ENCODE data around the gene TIGD7. TPM values are rescaled to one million over a fixed set of nuclear protein-coding genes. Genes with fewer than 3 reads are reported as not detected.

The TIGD7 gene
- total RNA-seq, 1 donor from 2014 or later: 8.2 TPM

GRCh38 chr16:3252967-3253366 is 52.3 kb downstream of the TIGD7 start:
- DNase-seq (ENCODE audit: extremely low spot score, unreplicated experiment): no peak
- Mint-ChIP-seq H3K4me3 (ENCODE audit: unreplicated experiment) (no peak overlapping the region), H3K36me3 (ENCODE audit: unreplicated experiment) (no peaks in the 10 kb centered on the region), H3K4me1 (ENCODE audit: unreplicated experiment) (no peaks in the 10 kb centered on the region), H3K27ac (ENCODE audit: unreplicated experiment) (no peak overlapping the region), H3K27me3 (ENCODE audit: unreplicated experiment) (peaks cover 2% of the 10 kb centered on the region), H3K9me3 (ENCODE audit: unreplicated experiment) (no peaks in the 10 kb centered on the region)
- TF ChIP-seq CTCF (IDR thresholded peaks at IDR 0.05): no peak

- Mint-ChIP-seq H3K4me1 (ENCODE audit: unreplicated experiment) (no peaks in the 10 kb centered on the region), H3K9me3 (ENCODE audit: unreplicated experiment) (no peaks in the 10 kb centered on the region), H3K27me3 (ENCODE audit: unreplicated experiment) (peaks cover 10% of the 10 kb centered on the region), H3K27ac (ENCODE audit: unreplicated experiment) (no peak overlapping the region), H3K4me3 (ENCODE audit: unreplicated experiment) (no peak overlapping the region), H3K36me3 (ENCODE audit: unreplicated experiment) (no peaks in the 10 kb centered on the region)
- no peak for TF ChIP-seq CTCF (IDR thresholded peaks at IDR 0.05)
- no peak for DNase-seq (ENCODE audit: extremely low spot score, unreplicated experiment)
These were observed 55.8 kb downstream of the TIGD7 start for GRCh38 chr16:3249451-3249850.

- TF ChIP-seq CTCF (IDR thresholded peaks at IDR 0.05): no peak
- Mint-ChIP-seq H3K36me3 (ENCODE audit: unreplicated experiment) (no peaks in the 10 kb centered on the region), H3K4me3 (ENCODE audit: unreplicated experiment) (no peak overlapping the region), H3K4me1 (ENCODE audit: unreplicated experiment) (no peaks in the 10 kb centered on the region), H3K9me3 (ENCODE audit: unreplicated experiment) (no peaks in the 10 kb centered on the region), H3K27me3 (ENCODE audit: unreplicated experiment) (peaks cover 12% of the 10 kb centered on the region), H3K27ac (ENCODE audit: unreplicated experiment) (no peak overlapping the region)
- no peak for DNase-seq (ENCODE audit: extremely low spot score, unreplicated experiment)
These were observed 56.2 kb downstream of the TIGD7 start for GRCh38 chr16:3249020-3249419.

Other genes with a start within 250 kb of the TIGD7 start
- 8.8 and 13.2 TPM in 2 replicates for gene IL32, start 239.8 kb downstream of the TIGD7 start, total RNA-seq
- not detected in 2 replicates for gene ZSCAN10, start 206.1 kb downstream of the TIGD7 start, total RNA-seq
- 14.8 and 15.9 TPM in 2 replicates for gene ZNF205, start 192.8 kb downstream of the TIGD7 start, total RNA-seq
- gene ZNF213, start 170.4 kb downstream of the TIGD7 start, total RNA-seq: 13.4 and 14.3 TPM in 2 replicates
- gene OR1F1, start 117.2 kb downstream of the TIGD7 start, total RNA-seq: not detected in 2 replicates
- gene ZNF200, start 70.3 kb downstream of the TIGD7 start, total RNA-seq: 9.0 and 9.1 TPM in 2 replicates
- not detected in 2 replicates for gene MEFV, start 48.8 kb downstream of the TIGD7 start, total RNA-seq
- gene ZNF263, start 21.9 kb downstream of the TIGD7 start, total RNA-seq: 30.4 and 33.2 TPM in 2 replicates
- 24.2 and 26.2 TPM in 2 replicates for gene ZNF75A, start 67 bp upstream of the TIGD7 start, total RNA-seq
- not detected in 2 replicates for gene OR2C1, start 50.5 kb upstream of the TIGD7 start, total RNA-seq
- 14.3 and 14.5 TPM in 2 replicates for gene ZSCAN32, start 95.6 kb upstream of the TIGD7 start, total RNA-seq
- gene ZNF174, start 95.8 kb upstream of the TIGD7 start, total RNA-seq: 13.7 and 14.1 TPM in 2 replicates
- gene ZNF597, start 138.1 kb upstream of the TIGD7 start, total RNA-seq: 2.3 TPM in 2 replicates
- gene NAA60, start 138.2 kb upstream of the TIGD7 start, total RNA-seq: 53.9 and 55.0 TPM in 2 replicates
- gene C16orf90, start 190.1 kb upstream of the TIGD7 start, total RNA-seq: not detected in 2 replicates
- gene CLUAP1, start 195.6 kb upstream of the TIGD7 start, total RNA-seq: 28.7 and 28.9 TPM in 2 replicates

Measured in osteocyte (in vitro differentiated cells).